Measurements from ENCODE around the gene NUP54.

- TF ChIP-seq, protein P1, sequence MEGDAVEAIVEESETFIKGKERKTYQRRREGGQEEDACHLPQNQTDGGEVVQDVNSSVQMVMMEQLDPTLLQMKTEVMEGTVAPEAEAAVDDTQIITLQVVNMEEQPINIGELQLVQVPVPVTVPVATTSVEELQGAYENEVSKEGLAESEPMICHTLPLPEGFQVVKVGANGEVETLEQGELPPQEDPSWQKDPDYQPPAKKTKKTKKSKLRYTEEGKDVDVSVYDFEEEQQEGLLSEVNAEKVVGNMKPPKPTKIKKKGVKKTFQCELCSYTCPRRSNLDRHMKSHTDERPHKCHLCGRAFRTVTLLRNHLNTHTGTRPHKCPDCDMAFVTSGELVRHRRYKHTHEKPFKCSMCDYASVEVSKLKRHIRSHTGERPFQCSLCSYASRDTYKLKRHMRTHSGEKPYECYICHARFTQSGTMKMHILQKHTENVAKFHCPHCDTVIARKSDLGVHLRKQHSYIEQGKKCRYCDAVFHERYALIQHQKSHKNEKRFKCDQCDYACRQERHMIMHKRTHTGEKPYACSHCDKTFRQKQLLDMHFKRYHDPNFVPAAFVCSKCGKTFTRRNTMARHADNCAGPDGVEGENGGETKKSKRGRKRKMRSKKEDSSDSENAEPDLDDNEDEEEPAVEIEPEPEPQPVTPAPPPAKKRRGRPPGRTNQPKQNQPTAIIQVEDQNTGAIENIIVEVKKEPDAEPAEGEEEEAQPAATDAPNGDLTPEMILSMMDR (IDR thresholded peaks at IDR 0.05), result no peak
- TF ChIP-seq EP300 (IDR thresholded peaks at IDR 0.05) (no peak), POLR2AphosphoS5 (IDR thresholded peaks at IDR 0.05) (no peak)
Measured at GRCh38 chr4:76125816-76126215, 22.4 kb downstream of the NUP54 start.

All from gastroesophageal sphincter (tissue), 3 donors.